HG02943 (cell line): Measurements from ENCODE around the gene ZCRB1.
"Not testable (repeated sequence)": the region's sequence is repeated elsewhere in the genome, so short reads cannot be mapped to it uniquely, and the experiment has no call there.

Source experiments
- ATAC-seq: cut with Tn5 transposase; IDR thresholded peaks from one replicate; pipeline ENCODE4 v1.9.1; 2021; ENCODE audit warnings: mild to moderate bottlenecking, low read depth, moderate library complexity; ENCODE audit not compliant: unreplicated experiment

ZCRB1 gene

DNA sequence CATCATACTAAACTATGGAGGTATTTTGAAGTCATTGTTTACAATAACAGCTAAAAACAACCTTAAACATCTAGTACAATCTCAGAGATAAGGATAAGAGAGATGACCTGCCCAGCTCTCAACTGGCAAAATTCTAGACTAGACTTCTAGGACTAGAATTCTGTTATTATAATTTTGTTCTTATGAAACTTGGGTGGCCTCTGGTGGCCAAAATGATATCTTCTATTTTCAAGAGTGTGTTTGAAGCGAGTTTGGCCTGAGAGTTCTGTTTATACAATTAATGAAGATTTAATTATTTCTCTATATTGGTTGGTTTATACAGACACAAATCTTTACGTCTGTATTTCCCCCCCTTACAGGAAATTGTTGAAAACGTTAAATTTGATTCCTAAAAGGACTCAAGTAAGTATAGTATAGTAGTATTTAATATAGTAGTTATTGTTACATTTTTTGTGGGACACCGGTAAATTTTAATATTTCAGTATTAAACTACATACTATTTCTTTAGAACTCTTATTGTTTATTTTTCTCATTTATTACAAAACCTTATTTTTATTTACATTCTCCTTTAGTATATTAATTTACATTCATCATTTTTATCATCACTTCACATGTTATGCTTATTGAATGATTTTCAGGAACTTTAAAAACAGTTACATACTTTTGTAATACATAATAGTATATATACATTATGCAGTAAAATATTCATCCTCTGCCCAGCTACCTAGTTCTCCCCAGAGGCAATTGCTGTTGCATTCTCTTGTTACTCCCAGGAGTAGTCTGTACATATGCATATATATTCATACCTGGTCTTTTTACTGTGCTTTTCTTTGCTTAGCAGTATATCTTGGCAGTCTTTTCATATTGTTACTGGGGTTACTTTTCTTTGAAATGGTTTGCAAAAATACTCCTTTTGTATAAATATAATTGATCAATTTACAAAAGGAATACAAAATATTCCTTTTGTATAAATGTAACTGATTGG lies 6.7 kb upstream of the ZCRB1 start:
- ATAC-seq: no peak

- not testable (repeated sequence) for ATAC-seq
Observed at GRCh38 chr12:42330097-42330496, 4.2 kb upstream of the ZCRB1 start.

GRCh38 chr12:42327227-42327590 lies 1.3 kb upstream of the ZCRB1 start:
- ATAC-seq: no peak

DNA sequence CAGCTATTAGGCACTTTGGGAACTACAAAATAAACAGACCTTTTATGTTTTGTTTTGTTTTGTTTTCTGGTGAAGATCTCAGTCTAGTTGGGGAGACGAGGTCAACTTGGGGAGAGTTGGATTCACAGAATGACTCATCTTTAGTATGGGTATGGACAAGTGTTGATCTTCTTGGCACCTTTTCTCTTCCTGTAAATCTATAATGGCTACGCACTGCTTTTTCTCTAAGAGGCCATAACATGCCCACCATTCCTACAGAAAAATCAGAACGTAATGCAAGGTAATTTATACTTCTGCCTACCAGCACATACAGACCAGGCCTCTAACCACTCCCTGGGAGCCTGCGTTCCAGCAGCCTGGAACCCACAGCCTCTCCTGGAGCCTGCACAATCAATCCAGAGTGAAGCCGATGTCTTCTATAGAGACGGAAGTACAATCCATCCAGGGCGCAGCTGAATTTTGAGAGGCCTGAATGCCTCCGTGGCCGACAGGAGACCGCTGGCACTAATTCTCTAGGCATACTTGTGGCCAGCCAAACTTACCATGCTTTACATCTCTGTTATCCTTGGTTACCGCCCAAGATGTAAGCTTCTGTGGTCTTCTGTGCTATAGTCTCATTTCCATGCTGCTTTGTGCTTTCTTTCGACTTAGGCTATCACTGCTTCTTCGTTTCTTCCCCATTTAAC lies 790 bp upstream of the ZCRB1 start:
- peak; percentile 16 for ATAC-seq

GRCh38 chr12:42325326-42325652 lies 605 bp downstream of the ZCRB1 start:
- ATAC-seq: no peak

DNA sequence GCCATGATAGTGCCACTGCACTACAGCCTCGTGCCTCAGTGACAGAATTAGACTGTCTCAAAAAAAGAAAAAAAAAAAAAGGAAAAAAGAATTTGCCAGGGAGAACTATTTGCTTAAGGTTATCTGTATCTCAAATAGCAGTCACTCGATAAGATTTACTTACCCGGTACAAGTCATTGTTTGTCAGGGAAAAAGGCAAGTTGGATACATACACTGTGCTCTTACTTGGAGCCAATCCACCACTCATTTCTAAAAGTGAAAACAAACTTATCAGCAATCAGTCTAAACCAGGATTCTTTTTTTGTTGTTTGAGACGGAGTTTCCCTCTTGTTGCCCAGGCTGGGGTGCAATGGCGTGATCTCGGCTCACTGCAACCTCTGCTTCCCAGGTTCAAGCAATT lies 2.0 kb downstream of the ZCRB1 start:
- no peak for ATAC-seq

GRCh38 chr12:42322567-42322966 lies 3.3 kb downstream of the ZCRB1 start:
- ATAC-seq: no peak

DNA sequence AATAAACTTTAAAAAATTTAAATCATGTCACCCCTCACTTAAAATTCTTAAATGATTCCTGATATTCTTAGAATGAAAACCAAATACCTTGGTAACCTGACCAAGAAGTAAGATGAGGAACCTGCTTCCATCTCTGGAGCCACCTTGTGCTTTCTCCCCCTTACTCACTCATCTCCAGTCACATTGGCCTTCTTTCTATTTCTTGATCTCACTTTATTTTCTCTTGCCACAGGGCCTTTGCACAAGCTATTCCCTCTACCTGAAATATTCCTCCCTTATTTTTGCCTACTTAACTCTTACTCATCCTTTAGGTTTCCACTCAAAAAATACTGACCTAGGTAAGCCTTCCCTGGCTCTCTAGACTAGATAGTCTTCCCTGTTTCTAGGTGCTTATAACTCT lies 5.1 kb downstream of the ZCRB1 start:
- ATAC-seq: no peak

DNA sequence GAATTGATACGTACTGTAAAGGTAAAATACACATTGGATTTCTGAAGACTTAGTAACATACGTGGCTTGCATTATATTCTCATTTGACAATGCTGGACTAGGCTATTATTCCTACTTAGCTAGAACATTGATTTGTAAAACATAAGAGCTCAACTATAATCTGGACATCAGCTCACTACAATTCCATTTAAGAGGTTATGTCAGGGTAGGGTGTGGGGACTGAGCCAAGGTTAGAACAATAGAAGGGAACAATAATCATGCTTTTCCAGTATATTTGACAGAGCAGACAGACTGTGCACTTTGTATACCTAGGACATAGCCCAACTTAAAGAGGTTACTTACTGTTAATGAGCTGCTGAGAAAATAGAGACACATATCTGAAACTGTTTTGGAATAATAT lies 10.8 kb downstream of the ZCRB1 start:
- no peak for ATAC-seq

GRCh38 chr12:42309996-42310395 lies 15.9 kb downstream of the ZCRB1 start:
- no peak for ATAC-seq

GRCh38 chr12:42308390-42308789 lies 17.5 kb downstream of the ZCRB1 start:
- no peak for ATAC-seq

DNA sequence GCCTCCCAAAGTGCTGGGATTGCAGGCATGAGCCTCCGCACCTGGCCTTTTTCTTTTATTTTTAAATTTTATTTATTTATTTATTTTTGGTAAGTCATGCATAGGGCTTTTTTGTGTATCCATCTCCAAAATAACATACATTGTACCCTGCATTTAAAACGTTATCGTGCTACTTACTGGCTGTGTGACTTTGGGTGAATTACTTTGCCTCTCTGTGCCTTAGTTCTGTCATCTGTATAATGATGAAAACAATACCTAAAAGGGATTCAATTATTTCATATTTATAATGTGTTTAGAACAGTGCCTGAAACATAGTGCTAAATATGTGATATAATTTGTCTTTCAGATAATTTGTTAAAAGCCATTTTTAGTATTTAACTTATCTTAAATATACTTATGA lies 19.6 kb downstream of the ZCRB1 start:
- ATAC-seq: no peak

DNA sequence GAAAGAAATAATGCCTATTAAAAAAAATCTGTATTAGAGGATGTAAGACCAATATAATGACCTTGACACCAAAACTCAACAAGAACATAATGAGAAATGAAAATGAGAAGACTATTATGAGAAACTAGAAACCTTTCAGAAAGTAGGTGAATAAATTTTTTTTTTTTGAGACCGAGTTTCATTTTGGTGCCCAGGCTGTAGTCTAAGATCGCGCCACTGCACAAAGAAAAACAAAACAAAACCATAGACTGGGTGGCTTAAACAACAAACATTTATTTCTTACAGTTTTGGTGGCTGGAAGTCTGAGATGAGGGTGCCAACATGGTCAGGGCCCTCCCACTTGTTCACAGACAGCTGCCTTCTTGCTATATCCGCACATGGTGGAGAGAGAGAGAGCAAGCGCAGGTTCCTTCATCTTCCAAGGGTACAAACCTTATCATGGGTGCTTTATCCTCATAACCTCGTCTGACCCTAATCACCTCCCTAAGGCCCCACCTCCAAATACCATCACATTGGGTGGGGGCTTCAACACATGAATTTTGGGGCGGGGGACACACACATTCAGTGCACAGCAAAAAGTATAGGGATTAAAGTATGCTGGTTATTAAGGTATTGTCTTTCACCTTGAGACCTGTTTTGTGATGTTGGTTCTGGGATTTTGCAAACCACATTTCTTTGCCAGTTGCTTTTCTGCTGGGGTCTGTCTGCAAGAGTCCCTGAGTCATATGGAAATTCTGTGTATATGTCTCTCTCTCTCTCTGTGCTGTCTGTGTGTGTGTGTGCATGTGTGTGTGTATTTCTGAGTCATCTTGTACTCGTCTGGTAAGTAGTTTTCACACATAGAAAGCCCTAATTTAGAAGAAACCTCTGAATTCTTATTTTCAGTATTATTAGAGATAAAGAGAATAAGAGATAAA lies 26.2 kb downstream of the ZCRB1 start:
- ATAC-seq: peak; percentile 76

DNA sequence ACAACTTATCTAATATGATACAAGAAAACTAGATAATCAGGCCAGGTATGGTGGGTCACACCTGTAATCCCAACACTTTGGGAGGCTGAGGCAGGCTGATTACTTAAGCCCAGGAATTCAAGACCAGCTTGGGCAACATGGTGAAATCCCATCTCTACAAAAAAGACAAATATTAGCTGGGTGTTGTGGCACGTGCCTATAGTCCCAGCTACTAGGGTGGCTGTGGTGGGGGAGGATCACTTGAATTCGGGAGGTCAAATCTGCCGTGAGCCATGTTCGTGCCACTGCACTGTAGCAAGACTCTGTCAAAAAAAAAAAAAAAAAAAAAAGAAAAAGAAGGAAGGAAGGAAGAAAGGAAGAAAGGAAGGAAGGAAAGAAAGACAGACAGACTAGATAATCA lies 27.0 kb downstream of the ZCRB1 start:
- ATAC-seq: no peak

GRCh38 chr12:42296503-42297109 lies 29.3 kb downstream of the ZCRB1 start:
- ATAC-seq: no peak

DNA sequence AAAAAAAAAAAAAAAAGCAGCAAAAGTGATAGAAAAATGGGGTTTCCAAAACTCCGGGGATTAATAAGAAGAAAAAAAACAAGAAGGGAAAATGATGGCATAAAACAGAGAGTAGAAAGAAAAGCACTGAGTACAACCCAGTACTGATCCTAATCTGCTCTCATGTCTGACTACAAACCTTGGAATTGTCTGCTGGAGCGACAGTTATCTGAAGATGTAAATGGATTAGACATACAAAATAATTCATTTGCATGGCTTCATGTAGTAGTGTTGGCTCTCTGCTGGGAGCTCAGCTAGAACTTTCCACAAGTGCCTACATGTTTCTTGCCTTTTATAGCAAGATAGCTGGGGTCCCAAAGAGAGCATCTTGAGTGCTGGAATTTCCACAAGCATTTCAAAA lies 34.2 kb downstream of the ZCRB1 start:
- no peak for ATAC-seq

GRCh38 chr12:42288544-42288943 lies 37.4 kb downstream of the ZCRB1 start:
- no peak for ATAC-seq

- no peak for ATAC-seq
Observed at GRCh38 chr12:42286741-42287140, 39.2 kb downstream of the ZCRB1 start.

- ATAC-seq: no peak
Observed at GRCh38 chr12:42285431-42285830, 40.5 kb downstream of the ZCRB1 start.

GRCh38 chr12:42284876-42285275 lies 41.0 kb downstream of the ZCRB1 start:
- ATAC-seq: no peak

GRCh38 chr12:42284157-42284556 lies 41.7 kb downstream of the ZCRB1 start:
- ATAC-seq: no peak
